Endodermal cell (in vitro differentiated cells): ENCODE results near the gene ERBB4. TPM values are rescaled to one million over a fixed set of nuclear protein-coding genes. Genes with fewer than 3 reads are reported as not detected.

Source experiments
- DNase-seq: peaks from one replicate; pipeline ENCODE4 v3.0.0-alpha.2; 2017
- H3K27ac ChIP-seq: 2 replicates; pipeline ENCODE4 v1.5.1; 2013; ENCODE audit warnings: mild to moderate bottlenecking, low read depth, low read length, moderate library complexity
- H3K27me3 ChIP-seq: 2 replicates; pipeline ENCODE4 v1.6.1; 2013; ENCODE audit warnings: mild to moderate bottlenecking, low read length, moderate library complexity; ENCODE audit not compliant: insufficient read depth, control insufficient read depth, poor library complexity, severe bottlenecking
- H3K36me3 ChIP-seq: 2 replicates; pipeline ENCODE4 v1.7.0; 2013; ENCODE audit warnings: mild to moderate bottlenecking, low read length, moderate library complexity; ENCODE audit not compliant: control insufficient read depth, insufficient read depth
- H3K4me1 ChIP-seq: one replicate; pipeline ENCODE4 v1.7.0; 2013; ENCODE audit warnings: low read length; ENCODE audit not compliant: control insufficient read depth, insufficient read depth
- H3K4me3 ChIP-seq: 2 replicates; pipeline ENCODE4 v1.5.1; 2013; ENCODE audit warnings: mild to moderate bottlenecking, low read length, moderate library complexity
- H3K9ac ChIP-seq: 2 replicates; pipeline ENCODE4 v1.6.1; 2013; ENCODE audit warnings: mild to moderate bottlenecking, low read length, moderate library complexity; ENCODE audit not compliant: poor library complexity, severe bottlenecking; ENCODE audit errors: extremely low read depth
- H3K9me3 ChIP-seq: 2 replicates; pipeline ENCODE4 v1.6.1; 2013; ENCODE audit warnings: mild to moderate bottlenecking, low read length, moderate library complexity; ENCODE audit not compliant: control insufficient read depth
- H3K27ac Mint-ChIP-seq: 2 replicates; pipeline ENCODE4 v1.8.0; 2020; ENCODE audit warnings: mixed read lengths
- H3K27me3 Mint-ChIP-seq: 2 replicates; pipeline ENCODE4 v1.8.0; 2021; ENCODE audit warnings: mild to moderate bottlenecking, mixed read lengths; ENCODE audit not compliant: insufficient read depth
- H3K36me3 Mint-ChIP-seq: 2 replicates; pipeline ENCODE4 v1.8.0; 2020; ENCODE audit warnings: low read depth, mixed read lengths
- H3K4me1 Mint-ChIP-seq: 2 replicates; pipeline ENCODE4 v1.8.0; 2020; ENCODE audit warnings: mixed read lengths
- H3K4me3 Mint-ChIP-seq: 2 replicates; pipeline ENCODE4 v1.8.0; 2020; ENCODE audit warnings: mild to moderate bottlenecking, moderate library complexity, mixed read lengths
- H3K9me3 Mint-ChIP-seq: 2 replicates; pipeline ENCODE4 v1.8.0; 2020; ENCODE audit warnings: mild to moderate bottlenecking, mixed read lengths
- CTCF ChIP-seq: fragments of 200-600 bp; sonication (generic); conservative IDR thresholded peaks from 2 replicates; pipeline ENCODE4 v1.5.0; 2021; ENCODE audit warnings: antibody characterized with exemption, mild to moderate bottlenecking
- WGBS, 2 experiments: methylation state at CpG; one replicate each; pipeline versions ENCODE4 v1.1.5 to v1.1.7; 2013; ENCODE audit warnings: missing lambda C conversion rate in 2 of 2, mixed read lengths in 1 of 2; ENCODE audit not compliant: insufficient coverage in 1 of 2, insufficient read length in 1 of 2; 5-methylcytosine and 5-hydroxymethylcytosine counted together
- total RNA-seq, 2 donors: library from RNA; stranded (reverse); fragmentation: NEBNext Ultra II Directional in 1 of 2; extraction: Animal tissue kit (Norgen Biotek cat#: 25700) in 1 of 2; gene quantifications; 2 replicates in 1 of 2; 3 replicates in 1 of 2; pipeline ENCODE4 v1.2.1, GENCODE V29; 2021

Gene ERBB4
- total RNA-seq, 2 donors from 2014 or later = 154 to 158 TPM

GRCh38 chr2:212237350-212238095, 301.1 kb downstream of the ERBB4 start:
- 71 to 78% methylated on average over 9 to 13 of the region's 13 CpGs for WGBS, 2 experiments
- peaks cover 12% of the 10 kb centered on the region for H3K4me1 Mint-ChIP-seq
- DNase-seq = peak; percentile 79
- no peaks in the 10 kb centered on the region for H3K36me3 ChIP-seq
- H3K36me3 Mint-ChIP-seq = no peaks in the 10 kb centered on the region
- H3K27me3 ChIP-seq = no peaks in the 10 kb centered on the region
- no peaks in the 10 kb centered on the region for H3K27me3 Mint-ChIP-seq
- no peak overlapping the region for H3K27ac Mint-ChIP-seq
- H3K4me3 Mint-ChIP-seq = no peak overlapping the region
- no peak overlapping the region for H3K27ac ChIP-seq
- no peaks in the 10 kb centered on the region for H3K4me1 ChIP-seq
- no peak overlapping the region for H3K4me3 ChIP-seq
- H3K9me3 Mint-ChIP-seq = peaks cover 8% of the 10 kb centered on the region
- no peak for TF ChIP-seq CTCF
- H3K9me3 ChIP-seq = no peaks in the 10 kb centered on the region
- H3K9ac ChIP-seq = no peak overlapping the region

GRCh38 chr2:212228743-212229171, 309.8 kb downstream of the ERBB4 start:
- TF ChIP-seq CTCF = no peak
- Histone ChIP-seq H3K36me3 (no peaks in the 10 kb centered on the region), H3K9ac (no peak overlapping the region), H3K4me3 (no peak overlapping the region), H3K27ac (no peak overlapping the region), H3K27me3 (no peaks in the 10 kb centered on the region), H3K4me1 (no peaks in the 10 kb centered on the region), H3K9me3 (no peaks in the 10 kb centered on the region)
- no peaks in the 10 kb centered on the region for H3K9me3 Mint-ChIP-seq
- no peak overlapping the region for H3K27ac Mint-ChIP-seq
- no peaks in the 10 kb centered on the region for H3K4me1 Mint-ChIP-seq
- no peaks in the 10 kb centered on the region for H3K36me3 Mint-ChIP-seq
- 63 to 75% methylated on average over 2 of the region's 2 CpGs for WGBS, 2 experiments
- no peaks in the 10 kb centered on the region for H3K27me3 Mint-ChIP-seq
- no peak overlapping the region for H3K4me3 Mint-ChIP-seq
- no peak for DNase-seq

GRCh38 chr2:212227755-212228154, 310.8 kb downstream of the ERBB4 start:
- Histone ChIP-seq H3K9ac (no peak overlapping the region), H3K4me1 (peaks cover under 1% of the 10 kb centered on the region), H3K4me3 (no peak overlapping the region), H3K9me3 (no peaks in the 10 kb centered on the region), H3K27me3 (no peaks in the 10 kb centered on the region), H3K36me3 (no peaks in the 10 kb centered on the region), H3K27ac (no peak overlapping the region)
- H3K36me3 Mint-ChIP-seq = no peaks in the 10 kb centered on the region
- TF ChIP-seq CTCF = no peak
- H3K4me1 Mint-ChIP-seq = peaks cover under 1% of the 10 kb centered on the region
- no peaks in the 10 kb centered on the region for H3K9me3 Mint-ChIP-seq
- H3K4me3 Mint-ChIP-seq = no peak overlapping the region
- 92% methylated on average over 2 to 3 of the region's 4 CpGs for WGBS, 2 experiments
- no peak for DNase-seq
- H3K27me3 Mint-ChIP-seq = no peaks in the 10 kb centered on the region
- no peak overlapping the region for H3K27ac Mint-ChIP-seq
